K562 (cell line): Measurements from ENCODE around the gene EFEMP2. TPM values are rescaled to one million over a fixed set of nuclear protein-coding genes. Genes with fewer than 3 reads are reported as not detected.

Source experiments
- ARID1B ChIP-seq: fragments of 450-650 bp; IDR thresholded peaks from 2 replicates; pipeline ENCODE4 v1.6.1; 2016; ENCODE audit warnings: antibody characterized with exemption, mild to moderate bottlenecking, inconsistent platforms
- CHD4 ChIP-seq: fragments of 200-600 bp; sonication (generic); IDR thresholded peaks from 3 replicates; pipeline ENCODE4 v1.6.1; 2012; ENCODE audit warnings: low read depth, mild to moderate bottlenecking, mixed read lengths, low read length, inconsistent platforms; ENCODE audit not compliant: insufficient read depth, insufficient replicate concordance, poor library complexity, severe bottlenecking
- CREBBP ChIP-seq: IDR thresholded peaks from one replicate; pipeline ENCODE4 v1.6.1; 2012; ENCODE audit warnings: low read depth, mild to moderate bottlenecking, control low read depth, inconsistent platforms, low read length
- CTBP1 ChIP-seq: fragments of 450-650 bp; IDR thresholded peaks from 2 replicates; pipeline ENCODE4 v1.6.1; 2016; ENCODE audit warnings: borderline replicate concordance
- ELF2 ChIP-seq: fragments of 250-450 bp; sonication (Bioruptor Pico); IDR thresholded peaks from 2 replicates; pipeline ENCODE4 v1.5.0; 2021; ENCODE audit warnings: mild to moderate bottlenecking
- ELK3 ChIP-seq: fragments of 450-650 bp; formaldehyde crosslinking; IDR thresholded peaks from 2 replicates; pipeline ENCODE4 v1.4.0; 2020; ENCODE audit warnings: mild to moderate bottlenecking
- FOXJ3 ChIP-seq: sonication (generic); formaldehyde crosslinking; IDR thresholded peaks from 2 replicates; pipeline ENCODE4 v1.4.0; 2020; ENCODE audit warnings: mild to moderate bottlenecking, missing genetic modification reagents
- FOXK1 ChIP-seq: sonication (generic); formaldehyde crosslinking; IDR thresholded peaks from 2 replicates; pipeline ENCODE4 v1.8.0; 2022; ENCODE audit warnings: missing genetic modification reagents, mild to moderate bottlenecking, borderline replicate concordance
- HNRNPLL ChIP-seq: fragments of 200-400 bp; formaldehyde crosslinking; IDR thresholded peaks from 2 replicates; pipeline ENCODE4 v1.6.1; 2017; ENCODE audit warnings: low read length, low read depth, mild to moderate bottlenecking; ENCODE audit not compliant: poor library complexity, severe bottlenecking
- ID3 ChIP-seq, 2 experiments: fragments of 250-450 bp in 1 of 2; fragments of 450-650 bp in 1 of 2; sonication (Bioruptor Pico) in 1 of 2; IDR thresholded peaks; 2 replicates each; pipeline versions ENCODE4 v1.6.1 to v1.8.0; 2016 to 2021; ENCODE audit warnings: mild to moderate bottlenecking in 2 of 2, moderate library complexity in 2 of 2, missing compliant biosample characterization in 1 of 2, missing genetic modification characterization in 1 of 2
- NCOA1 ChIP-seq: fragments of 450-650 bp; IDR thresholded peaks from 2 replicates; pipeline ENCODE4 v1.6.1; 2016; ENCODE audit warnings: low read depth
- NR2C1 ChIP-seq, 2 experiments: fragments of 450-650 bp; IDR thresholded peaks; 2 replicates each; pipeline ENCODE4 v1.6.1; 2017; ENCODE audit warnings: mild to moderate bottlenecking in 2 of 2, antibody characterized with exemption in 1 of 2, inconsistent platforms in 1 of 2, missing compliant biosample characterization in 1 of 2, missing genetic modification characterization in 1 of 2
- SP1 ChIP-seq: sonication (generic); formaldehyde crosslinking; IDR thresholded peaks from 2 replicates; pipeline ENCODE4 v1.8.1; 2022; ENCODE audit warnings: mild to moderate bottlenecking, missing genetic modification reagents
- SRSF3 ChIP-seq: fragments of 200-400 bp; formaldehyde crosslinking; IDR thresholded peaks from 2 replicates; pipeline ENCODE4 v1.6.1; 2016; ENCODE audit warnings: mild to moderate bottlenecking, low read length, moderate library complexity; ENCODE audit not compliant: insufficient read depth
- TEAD4 ChIP-seq, 2 experiments: sonication (generic) in 1 of 2; formaldehyde crosslinking in 1 of 2; IDR thresholded peaks; 2 replicates each; pipeline versions ENCODE4 v1.6.1 to v1.8.0; 2012 to 2022; ENCODE audit warnings: borderline replicate concordance in 1 of 2, inconsistent platforms in 1 of 2, low read length in 1 of 2, mild to moderate bottlenecking in 1 of 2, missing genetic modification reagents in 1 of 2
- ZNF311 ChIP-seq: fragments of 250-450 bp; sonication (Bioruptor Pico); IDR thresholded peaks from 2 replicates; pipeline ENCODE4 v1.4.0; 2020; ENCODE audit warnings: mild to moderate bottlenecking, moderate library complexity
- ZNF449 ChIP-seq: fragments of 250-450 bp; sonication (Bioruptor Pico); IDR thresholded peaks from 2 replicates; pipeline ENCODE4 v1.8.0; 2022; ENCODE audit warnings: moderate library complexity, mild to moderate bottlenecking, inconsistent platforms
- ZNF639 ChIP-seq, 2 experiments: fragments of 200-800 bp in 1 of 2; sonication (Bioruptor generic) in 1 of 2; sonication (generic) in 1 of 2; formaldehyde crosslinking in 1 of 2; IDR thresholded peaks in 1 of 2; conservative IDR thresholded peaks in 1 of 2; 2 replicates each; pipeline versions ENCODE4 v1.5.0 to v1.6.1; 2016 to 2020; ENCODE audit warnings: missing compliant biosample characterization in 1 of 2, missing genetic modification characterization in 1 of 2, missing genetic modification reagents in 1 of 2
- ZNF707 ChIP-seq: fragments of 250-450 bp; sonication (Bioruptor Pico); conservative IDR thresholded peaks from 2 replicates; pipeline ENCODE4 v1.8.0; 2022; ENCODE audit warnings: inconsistent platforms, mild to moderate bottlenecking, moderate library complexity
- ZNF830 ChIP-seq: fragments of 250-450 bp; sonication (Bioruptor Pico); IDR thresholded peaks from 2 replicates; pipeline ENCODE4 v1.5.0; 2021; ENCODE audit warnings: mild to moderate bottlenecking
- polyA plus RNA-seq, 8 experiments: library from polyadenylated mRNA; depleted of rRNA in 4 of 8; stranded (reverse) in 5 of 8; unstranded in 3 of 8; fragments of >200 nt; fragmentation: Nextera tagmentation in 2 of 8; fragmentation: Illumina TruSeq in 1 of 8; extraction: Ambion mirVana in 2 of 8; extraction: Trizol in 1 of 8; gene quantifications; 2 replicates each; pipeline versions ENCODE4 v1.2.1 to v1.2.3, GENCODE V29; 2011 to 2014; ENCODE audit warnings: inconsistent platforms in 1 of 8, missing spikeins in 1 of 8
- total RNA-seq, 7 experiments: library from RNA; depleted of rRNA in 6 of 7; stranded (reverse); fragments of >200 nt in 6 of 7; fragmentation: Illumina TruSeq in 2 of 7; extraction: Trizol in 2 of 7; gene quantifications; 2 replicates each; pipeline versions ENCODE4 v1.2.1 to v1.2.3, GENCODE V29; 2011 to 2021; ENCODE audit warnings: low replicate concordance in 1 of 7

EFEMP2 gene
- total and polyA plus RNA-seq, 9 of the 15 experiments (the other 6 are each of a cell fraction or from before 2014, with no cell fraction given): 0.07 to 2.9 (median 0.69) TPM; not detected in 1

GRCh38 chr11:65899356-65900124 lies 26.9 kb upstream of the EFEMP2 start (continued):
- TF ChIP-seq FOXK1 (CRISPR knock-in tag) (peak; percentile 70; the same call in 1 of the 2 replicates), HNRNPLL (peak; percentile 51), ID3 (CRISPR knock-in tag; IDR thresholded peaks at IDR 0.05) (no peak), ID3 (tag; IDR thresholded peaks at IDR 0.05) (peak; percentile 67; the same call in 1 of the 2 replicates), TEAD4 (IDR thresholded peaks at IDR 0.05; ENCODE audit: low read length) (no peak), TEAD4 (CRISPR knock-in tag; IDR thresholded peaks at IDR 0.05; ENCODE audit: borderline replicate concordance) (no peak), ZNF830 (CRISPR knock-in tag) (no peak), FOXJ3 (CRISPR knock-in tag) (no peak), CTBP1 (peak; percentile 78), CREBBP (no peak), ZNF311 (CRISPR knock-in tag) (0 out of 2 replicates have a peak, but pooled peaks have one; percentile 52), NR2C1 (IDR thresholded peaks at IDR 0.05) (no peak), NR2C1 (tag; IDR thresholded peaks at IDR 0.05) (no peak), SP1 (CRISPR knock-in tag) (peak; percentile 74), NCOA1 (no peak), ZNF639 (CRISPR knock-in tag; conservative IDR thresholded peaks at IDR 0.05 in 1 of 2, IDR thresholded peaks at IDR 0.05 in 1 of 2) (peak in 1 of 2 experiments; percentile 90; a peak in 2 of 4 replicates), ZNF707 (CRISPR knock-in tag) (no peak), ELF2 (CRISPR knock-in tag) (0 out of 2 replicates have a peak, but pooled peaks have one; percentile 56), SRSF3 (peak; percentile 92; the same call in 1 of the 2 replicates), ARID1B (peak; percentile 76), CHD4 (no peak), ELK3 (CRISPR knock-in tag) (no peak), ZNF449 (0 out of 2 replicates have a peak, but pooled peaks have one; percentile 37)
